ENCODE measurements around the gene ZNF516. TPM values are rescaled to one million over a fixed set of nuclear protein-coding genes. Genes with fewer than 3 reads are reported as not detected.

Gene ZNF516
- total RNA-seq, 2 donors from 2014 or later: 10.8 to 21.1 TPM

GRCh38 chr18:76384861-76385680 is 110.0 kb downstream of the ZNF516 start:
- peaks cover 28 to 47% of the 10 kb centered on the region in 2 donors for H3K4me1 Mint-ChIP-seq (ENCODE audit: low read depth in 2 of 2)
- peaks cover 2% of the 10 kb centered on the region for H3K36me3 Mint-ChIP-seq
- H3K27ac Mint-ChIP-seq: no peak overlapping the region
- no peaks in the 10 kb centered on the region for H3K27me3 Mint-ChIP-seq
- ATAC-seq: no peak
- DNase-seq (ENCODE audit: low spot score): no peak
- no peaks in the 10 kb centered on the region for H3K9me3 Mint-ChIP-seq
- no peak overlapping the region for H3K4me3 Mint-ChIP-seq

- peak overlapping the region in 1 of 2 donors; percentile 67 for H3K27ac Mint-ChIP-seq
- H3K27me3 Mint-ChIP-seq: no peaks in the 10 kb centered on the region
- ATAC-seq: no peak
- H3K4me1 Mint-ChIP-seq (ENCODE audit: low read depth in 2 of 2): peaks cover 28 to 42% of the 10 kb centered on the region in 2 donors
- H3K9me3 Mint-ChIP-seq: no peaks in the 10 kb centered on the region
- H3K36me3 Mint-ChIP-seq: peaks cover 5% of the 10 kb centered on the region
- no peak overlapping the region for H3K4me3 Mint-ChIP-seq
- no peak for DNase-seq (ENCODE audit: low spot score)
These were observed 110.8 kb downstream of the ZNF516 start for GRCh38 chr18:76384114-76384790.

- ATAC-seq (no peak), DNase-seq (ENCODE audit: low spot score) (no peak)
- Mint-ChIP-seq H3K36me3 (peaks cover 5% of the 10 kb centered on the region), H3K27me3 (no peaks in the 10 kb centered on the region), H3K27ac (peak overlapping the region in 1 of 2 donors; percentile 67), H3K9me3 (no peaks in the 10 kb centered on the region), H3K4me1 (ENCODE audit: low read depth in 2 of 2) (peaks cover 26 to 38% of the 10 kb centered on the region in 2 donors), H3K4me3 (no peak overlapping the region)
These were observed 111.4 kb downstream of the ZNF516 start for GRCh38 chr18:76383636-76384035.

- peak overlapping the region in 1 of 2 donors; percentile 54 for H3K27ac Mint-ChIP-seq
These were observed 112.8 kb downstream of the ZNF516 start for GRCh38 chr18:76382275-76382674.

GRCh38 chr18:76380791-76381405 is 114.1 kb downstream of the ZNF516 start:
- Mint-ChIP-seq H3K27ac (peak overlapping the region in 1 of 2 donors; percentile 48), H3K27me3 (no peaks in the 10 kb centered on the region), H3K9me3 (no peaks in the 10 kb centered on the region), H3K4me1 (ENCODE audit: low read depth in 2 of 2) (peaks cover 5 to 16% of the 10 kb centered on the region in 2 donors), H3K36me3 (peaks cover 5% of the 10 kb centered on the region), H3K4me3 (no peak overlapping the region)
- ATAC-seq: peak in 1 of 2 donors; percentile 46
- DNase-seq (ENCODE audit: low spot score): no peak

More at GRCh38 chr18:76382275-76382674, 112.8 kb downstream of the ZNF516 start:
- H3K27me3 Mint-ChIP-seq: no peaks in the 10 kb centered on the region
- peaks cover 15 to 25% of the 10 kb centered on the region in 2 donors for H3K4me1 Mint-ChIP-seq (ENCODE audit: low read depth in 2 of 2)
- no peaks in the 10 kb centered on the region for H3K9me3 Mint-ChIP-seq
- no peak overlapping the region for H3K4me3 Mint-ChIP-seq
- ATAC-seq (no peak), DNase-seq (ENCODE audit: low spot score) (no peak)
- peaks cover 5% of the 10 kb centered on the region for H3K36me3 Mint-ChIP-seq

GRCh38 chr18:76380127-76380729 is 114.8 kb downstream of the ZNF516 start:
- Mint-ChIP-seq H3K36me3 (peaks cover 5% of the 10 kb centered on the region), H3K9me3 (peaks cover under 1% of the 10 kb centered on the region), H3K4me3 (no peak overlapping the region), H3K27ac (peak overlapping the region in 1 of 2 donors; percentile 48), H3K4me1 (ENCODE audit: low read depth in 2 of 2) (peaks cover 10 to 20% of the 10 kb centered on the region in 2 donors), H3K27me3 (no peaks in the 10 kb centered on the region)
- no peak for DNase-seq (ENCODE audit: low spot score)
- no peak for ATAC-seq

GRCh38 chr18:76379226-76380126 is 115.6 kb downstream of the ZNF516 start:
- Mint-ChIP-seq H3K4me3 (no peak overlapping the region), H3K36me3 (peaks cover 5% of the 10 kb centered on the region), H3K9me3 (peaks cover 6% of the 10 kb centered on the region), H3K27ac (no peak overlapping the region), H3K4me1 (ENCODE audit: low read depth in 2 of 2) (peaks cover 18 to 25% of the 10 kb centered on the region in 2 donors), H3K27me3 (no peaks in the 10 kb centered on the region)
- ATAC-seq (no peak), DNase-seq (ENCODE audit: low spot score) (no peak)

- H3K4me3 Mint-ChIP-seq: no peak overlapping the region
- H3K27me3 Mint-ChIP-seq: no peaks in the 10 kb centered on the region
- DNase-seq (ENCODE audit: low spot score): no peak
These were observed 116.4 kb downstream of the ZNF516 start for GRCh38 chr18:76378526-76379215.

GRCh38 chr18:76377359-76377756 is 117.7 kb downstream of the ZNF516 start:
- Mint-ChIP-seq H3K4me3 (no peak overlapping the region), H3K36me3 (peaks cover 5% of the 10 kb centered on the region), H3K9me3 (peaks cover 6% of the 10 kb centered on the region), H3K27ac (no peak overlapping the region), H3K4me1 (ENCODE audit: low read depth in 2 of 2) (peaks cover 37 to 43% of the 10 kb centered on the region in 2 donors), H3K27me3 (no peaks in the 10 kb centered on the region)
- no peak for ATAC-seq
- no peak for DNase-seq (ENCODE audit: low spot score)

More at GRCh38 chr18:76378526-76379215, 116.4 kb downstream of the ZNF516 start:
- Mint-ChIP-seq H3K4me1 (ENCODE audit: low read depth in 2 of 2) (peaks cover 26 to 31% of the 10 kb centered on the region in 2 donors), H3K36me3 (peaks cover 5% of the 10 kb centered on the region), H3K9me3 (peaks cover 6% of the 10 kb centered on the region), H3K27ac (no peak overlapping the region)
- ATAC-seq: no peak

GRCh38 chr18:76376668-76377358 is 118.2 kb downstream of the ZNF516 start:
- peak overlapping the region in 1 of 2 donors; percentile 57 for H3K27ac Mint-ChIP-seq
- peaks cover 6% of the 10 kb centered on the region for H3K9me3 Mint-ChIP-seq
- no peak for ATAC-seq
- peaks cover 37 to 43% of the 10 kb centered on the region in 2 donors for H3K4me1 Mint-ChIP-seq (ENCODE audit: low read depth in 2 of 2)
- H3K4me3 Mint-ChIP-seq: no peak overlapping the region
- H3K36me3 Mint-ChIP-seq: peaks cover 5% of the 10 kb centered on the region
- H3K27me3 Mint-ChIP-seq: no peaks in the 10 kb centered on the region
- DNase-seq (ENCODE audit: low spot score): no peak

- Mint-ChIP-seq H3K27ac (peak overlapping the region in 1 of 2 donors; percentile 57), H3K4me1 (ENCODE audit: low read depth in 2 of 2) (peaks cover 37 to 43% of the 10 kb centered on the region in 2 donors), H3K36me3 (peaks cover 5% of the 10 kb centered on the region), H3K9me3 (peaks cover 6% of the 10 kb centered on the region), H3K27me3 (no peaks in the 10 kb centered on the region), H3K4me3 (no peak overlapping the region)
- no peak for ATAC-seq
- no peak for DNase-seq (ENCODE audit: low spot score)
These were observed 118.8 kb downstream of the ZNF516 start for GRCh38 chr18:76376225-76376624.

Measured in natural killer cell treated with Interleukin-12 subunit alpha and Interleukin-12 subunit beta and Interleukin-15 and Interleukin-18, amount 100 ng/mL, for 72 hours (primary cell).